HG02678 (cell line): Measurements from ENCODE around the gene UPP1.
"Not testable (repeated sequence)": the region's sequence is repeated elsewhere in the genome, so short reads cannot be mapped to it uniquely, and the experiment has no call there.

ENCODE experiments used
- ATAC-seq: cut with Tn5 transposase; IDR thresholded peaks from one replicate; pipeline ENCODE4 v1.9.1; 2021; ENCODE audit warnings: mild to moderate bottlenecking, moderate library complexity; ENCODE audit not compliant: unreplicated experiment

UPP1 gene

DNA sequence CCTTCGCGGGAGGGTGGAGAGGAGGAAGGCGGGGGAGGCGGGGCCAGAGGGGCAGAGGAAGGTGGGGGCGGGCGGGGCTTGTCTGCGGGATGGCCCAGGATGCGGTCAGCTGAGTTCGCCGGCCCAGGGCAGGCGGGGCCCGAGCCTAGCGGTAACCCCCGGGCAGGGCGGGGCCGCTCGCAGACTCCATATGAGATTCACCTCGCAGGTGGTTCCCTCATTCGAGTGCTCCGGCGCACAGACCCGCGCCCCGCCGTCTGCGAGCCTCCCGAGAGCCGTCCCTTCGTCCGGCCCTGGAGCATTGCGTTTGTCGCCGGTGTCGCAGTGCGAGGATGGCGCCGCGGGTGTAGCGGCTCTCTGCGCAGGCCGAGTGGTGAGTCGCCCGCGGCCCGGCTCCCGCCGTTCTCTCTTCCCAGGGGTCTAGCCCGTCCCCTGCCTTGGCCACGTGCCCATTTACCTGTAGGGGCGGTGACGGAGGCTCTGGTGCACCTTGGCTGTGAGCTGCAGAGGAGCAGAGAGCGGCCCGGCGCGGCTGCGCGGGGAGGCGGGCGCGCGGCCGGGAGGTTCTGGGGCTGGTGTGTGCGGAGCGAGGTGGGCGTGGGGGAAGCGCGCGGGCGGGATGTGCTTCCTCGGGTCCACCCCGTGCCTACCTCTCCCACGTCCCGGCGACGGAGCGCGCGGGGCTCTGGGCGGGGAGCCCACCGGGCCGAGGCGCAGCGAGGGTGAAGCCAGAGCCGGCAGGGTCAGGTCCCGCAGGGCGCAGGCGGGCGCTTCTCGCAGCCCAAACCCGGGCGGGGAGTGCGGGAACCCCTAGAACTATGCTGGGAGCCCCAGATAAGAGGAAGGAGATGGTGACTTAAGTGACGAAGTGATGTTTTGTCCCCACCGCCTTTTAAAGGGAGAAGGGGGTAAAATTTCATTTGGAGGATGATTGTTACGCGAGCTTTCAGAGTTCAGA lies at the start of gene UPP1:
TSS of gene UPP1 (plus strand) at position 220 of the 958 bp plus-strand sequence. CDS start 5,519 bp downstream, outside the sequence.
- peak; percentile 58 for ATAC-seq

DNA sequence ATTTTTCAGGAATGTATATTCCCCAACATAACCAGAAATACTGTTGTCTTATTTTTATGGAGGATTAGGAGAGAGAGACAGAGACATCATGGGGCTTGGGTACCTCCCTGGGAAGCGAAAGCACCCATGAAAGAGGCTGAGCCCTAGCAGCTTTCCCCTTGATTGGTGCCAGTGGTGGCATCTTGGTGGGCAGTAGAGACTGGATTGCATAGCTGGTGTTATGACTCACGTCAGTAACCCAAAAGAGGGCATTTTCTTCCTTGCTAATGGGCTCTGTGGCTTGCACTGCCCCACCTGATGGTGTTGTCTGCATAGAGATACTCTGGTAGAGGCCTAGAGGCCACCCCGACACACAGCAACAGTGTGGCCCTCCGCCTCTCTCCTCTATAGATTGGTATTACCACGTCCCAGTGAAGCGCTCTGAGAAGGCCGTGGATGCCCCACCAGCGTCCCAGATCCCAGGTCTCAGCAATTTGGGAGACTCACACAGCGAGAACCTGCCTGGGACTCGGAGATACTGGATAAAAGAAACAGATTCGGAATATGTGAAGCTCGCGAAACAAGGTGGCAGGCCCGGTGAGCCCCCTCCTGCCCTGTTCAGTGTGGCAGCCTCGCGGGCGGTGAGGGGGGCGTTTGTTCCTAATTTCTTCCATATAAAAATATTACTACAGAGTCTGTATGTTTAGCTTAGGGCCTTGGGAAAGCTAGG lies 48.0 kb upstream of the UPP1 start:
- ATAC-seq, result no peak

DNA sequence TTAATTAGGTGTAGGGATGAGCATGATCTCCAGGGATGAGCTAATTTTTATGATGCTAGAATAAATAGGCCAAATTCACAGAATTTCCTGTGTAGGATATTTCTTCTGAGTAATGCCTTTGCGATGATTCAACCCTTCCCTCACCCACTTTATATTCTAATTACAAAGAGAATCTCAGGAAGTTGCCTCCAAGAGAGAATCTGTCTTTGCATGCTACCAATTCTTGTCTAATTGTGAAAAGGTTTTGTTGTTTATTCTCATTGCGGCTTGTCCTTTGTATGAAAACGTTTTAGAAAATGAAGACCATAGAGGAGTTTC lies 47.5 kb upstream of the UPP1 start:
- ATAC-seq, result no peak

DNA sequence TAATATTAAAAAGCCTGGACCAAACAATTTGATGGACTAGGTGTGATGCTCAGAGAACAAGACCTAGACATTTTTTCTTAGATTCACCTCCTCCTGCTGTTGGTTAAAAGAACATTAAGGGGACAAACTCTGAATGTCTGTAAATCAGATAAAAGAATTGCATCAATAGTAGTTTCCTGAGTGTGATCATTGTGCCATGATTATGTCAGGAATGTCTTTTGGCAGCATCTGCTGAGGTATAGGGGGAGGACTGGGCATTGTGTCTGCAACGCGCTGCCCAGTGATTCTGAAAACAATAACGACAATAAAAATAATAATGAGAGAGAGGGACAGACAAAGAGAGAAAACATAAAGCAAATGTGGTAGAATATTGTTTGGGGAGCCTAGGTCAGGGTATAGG lies 46.8 kb upstream of the UPP1 start:
- no peak for ATAC-seq

DNA sequence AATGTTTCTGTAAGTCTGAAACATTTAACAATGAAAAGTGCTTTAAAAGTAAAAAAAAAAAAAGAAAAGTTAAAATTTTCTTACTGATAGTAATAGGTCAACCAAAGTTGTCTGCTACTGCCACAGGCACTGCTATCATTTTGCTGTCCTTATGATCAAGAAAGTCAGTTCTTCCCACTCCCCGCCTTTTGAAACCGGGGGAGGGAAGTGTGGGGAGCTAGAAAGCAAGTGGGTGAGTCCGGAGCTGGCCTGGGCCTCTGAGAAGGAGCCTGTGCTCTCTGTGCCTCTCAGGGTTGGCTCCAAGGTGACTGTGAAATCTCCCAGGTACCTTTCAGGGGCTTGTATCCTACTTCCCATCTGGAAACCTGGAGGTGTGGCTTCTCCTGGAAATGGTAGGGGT lies 46.4 kb upstream of the UPP1 start:
- no peak for ATAC-seq

DNA sequence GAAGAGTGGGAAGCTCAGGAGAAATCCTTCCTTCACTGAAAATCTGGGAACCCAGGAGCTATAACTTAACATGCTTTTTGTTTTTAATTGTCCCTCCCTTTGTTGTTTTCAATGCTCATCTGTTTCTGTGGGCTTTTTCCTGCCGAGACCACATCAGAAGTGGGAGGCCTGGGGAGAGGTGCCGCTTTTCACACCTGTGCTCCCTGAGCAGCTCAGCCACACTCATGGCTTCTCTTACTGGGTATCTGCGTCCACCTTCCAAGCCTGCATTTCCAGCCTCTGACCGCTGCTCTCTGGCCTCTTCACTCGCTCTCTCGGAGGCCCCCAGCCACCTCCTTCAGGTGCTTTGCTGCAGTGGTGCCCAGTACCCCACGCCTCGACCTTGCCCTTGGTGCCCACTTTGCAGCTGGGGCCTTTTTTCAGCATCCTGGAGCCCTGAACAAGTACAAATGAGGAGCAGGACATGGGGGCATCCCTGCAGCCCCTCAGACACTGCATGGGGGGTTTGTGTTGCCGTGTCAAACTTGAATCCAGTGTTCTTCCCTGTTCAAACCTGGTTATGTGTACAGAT lies 43.8 kb upstream of the UPP1 start:
- ATAC-seq, result no peak

DNA sequence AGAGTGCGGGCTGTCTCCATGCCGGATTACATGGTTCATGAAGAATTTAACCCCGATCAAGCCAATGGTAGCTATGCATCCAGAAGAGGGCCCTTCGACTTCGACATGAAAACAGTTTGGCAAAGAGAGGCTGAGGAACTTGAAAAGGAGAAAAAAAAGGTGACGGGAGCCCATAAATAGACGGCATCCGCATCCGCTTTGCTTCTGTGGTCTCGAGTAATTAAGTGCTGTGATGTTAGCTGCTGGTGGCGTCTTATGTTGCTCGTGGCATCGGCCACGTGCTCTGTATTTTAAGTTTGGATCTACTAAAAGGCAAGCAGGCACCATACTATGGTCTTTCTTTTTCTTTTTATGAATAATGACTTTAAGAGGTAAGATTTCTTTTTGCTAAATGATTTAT lies 42.6 kb upstream of the UPP1 start:
- peak; percentile 44 for ATAC-seq

DNA sequence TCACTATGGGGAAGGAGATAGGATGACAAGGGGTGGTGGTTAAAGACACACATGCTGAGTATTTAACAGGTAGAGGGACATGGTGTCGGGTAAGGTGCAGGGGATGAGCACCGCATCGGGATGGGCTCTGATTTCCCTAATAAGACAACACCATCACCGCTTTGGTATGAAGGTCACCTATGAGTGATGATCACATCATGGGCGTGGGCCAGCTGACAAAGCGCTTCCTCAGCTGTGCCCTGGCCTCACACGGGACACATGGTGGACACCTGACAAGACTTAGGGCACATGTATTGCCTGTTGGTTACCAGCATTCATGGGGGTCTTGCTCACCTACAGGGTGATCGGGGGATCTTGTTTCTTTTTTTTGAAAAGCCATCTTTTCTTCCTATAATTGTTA lies 41.0 kb upstream of the UPP1 start:
- ATAC-seq, result no peak

DNA sequence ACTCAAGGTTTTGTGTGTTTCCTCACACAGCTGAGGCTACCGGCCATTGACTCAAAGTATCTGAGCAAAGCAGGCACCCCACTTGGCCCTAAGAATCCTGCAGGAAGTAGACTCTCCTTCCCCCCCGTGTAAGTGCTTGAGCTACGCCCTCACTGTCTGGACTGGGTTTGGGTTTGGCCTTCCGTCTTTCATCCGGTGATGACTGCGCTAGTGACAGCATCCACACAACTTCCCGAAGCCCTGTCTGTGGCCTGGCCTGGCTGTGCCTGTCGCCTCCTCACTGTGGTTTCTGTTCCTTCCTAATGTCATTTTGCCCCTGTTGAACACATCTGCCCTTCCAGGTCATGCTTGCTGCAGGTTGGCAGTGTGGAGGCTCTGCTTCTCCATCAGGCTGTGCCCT lies 39.2 kb upstream of the UPP1 start:
- no peak for ATAC-seq

DNA sequence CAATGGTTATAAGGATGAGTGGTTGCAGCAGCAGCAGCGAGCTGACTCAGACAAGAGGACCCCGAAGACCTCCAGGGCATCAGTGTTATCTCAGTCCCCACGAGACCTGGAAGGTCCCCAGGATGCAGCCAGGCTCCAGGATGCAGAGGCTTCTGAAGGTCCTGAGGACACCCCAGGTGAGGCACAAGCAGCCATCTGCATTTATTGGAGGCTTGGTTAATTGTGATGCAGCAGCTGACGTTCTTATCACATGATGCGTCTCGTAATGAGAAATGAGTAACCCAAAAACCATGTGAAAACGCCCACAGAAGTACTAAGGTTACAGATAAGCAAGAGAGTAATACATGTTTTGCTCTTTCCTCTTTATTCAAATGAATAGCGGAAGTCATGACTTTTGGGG lies 36.3 kb upstream of the UPP1 start:
- ATAC-seq, result no peak

DNA sequence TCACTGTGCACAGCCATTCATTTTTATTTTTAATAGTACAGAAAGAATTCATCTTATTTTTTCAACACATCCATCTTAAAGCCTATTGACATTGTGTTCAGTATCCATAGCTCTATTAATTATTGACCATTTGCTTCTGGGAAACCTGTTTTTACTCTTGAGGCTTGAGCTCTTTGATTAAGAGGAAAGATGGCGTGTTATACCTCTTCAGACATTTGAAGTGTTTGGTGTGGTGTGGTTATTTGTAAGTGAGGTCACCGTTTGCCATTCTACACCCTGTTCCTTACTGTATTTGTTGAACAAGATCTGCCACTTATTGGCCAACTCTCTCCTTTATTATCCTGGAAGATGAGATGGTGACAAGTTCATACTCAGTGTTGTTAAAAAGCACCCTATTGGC lies 35.3 kb upstream of the UPP1 start:
- ATAC-seq, result no peak

DNA sequence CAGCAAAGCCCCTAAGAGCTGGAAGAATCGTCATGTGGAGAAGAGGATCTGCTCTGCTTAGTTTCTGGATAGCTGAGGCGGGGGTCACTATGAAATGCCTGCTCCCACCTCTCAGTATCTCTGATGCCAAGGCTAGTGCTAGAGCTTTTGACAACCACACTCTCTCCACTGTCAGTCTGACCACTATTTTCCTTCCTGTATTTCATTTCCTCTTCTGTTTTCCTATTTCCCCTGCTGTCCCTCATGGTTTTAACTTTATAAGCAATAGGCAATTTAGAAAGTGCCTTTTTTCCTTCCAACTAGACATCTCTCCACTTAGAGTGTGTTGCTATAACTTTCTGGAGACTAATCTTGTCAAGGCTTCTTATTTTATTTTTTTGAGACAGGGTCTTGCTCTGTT lies 30.1 kb upstream of the UPP1 start:
- ATAC-seq, result no peak

DNA sequence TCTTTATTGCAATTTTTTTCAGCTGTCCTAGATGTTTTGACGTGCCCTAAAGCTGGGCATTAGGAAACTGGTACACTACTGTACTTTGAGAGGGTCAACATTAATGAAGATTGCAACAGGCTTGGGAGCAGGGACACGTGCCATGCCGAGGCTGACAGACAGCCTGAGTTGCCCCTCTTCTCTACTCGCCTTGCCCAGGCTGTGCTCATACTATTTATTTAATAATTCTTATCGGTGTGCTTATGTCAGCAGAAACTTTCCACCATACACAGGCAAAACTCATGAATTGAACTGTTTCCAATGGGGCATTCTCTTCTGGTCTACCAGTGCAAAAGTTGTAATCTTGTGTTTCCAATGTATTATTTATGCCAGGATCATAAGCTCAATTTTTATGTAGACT lies 29.4 kb upstream of the UPP1 start:
- ATAC-seq, result no peak

DNA sequence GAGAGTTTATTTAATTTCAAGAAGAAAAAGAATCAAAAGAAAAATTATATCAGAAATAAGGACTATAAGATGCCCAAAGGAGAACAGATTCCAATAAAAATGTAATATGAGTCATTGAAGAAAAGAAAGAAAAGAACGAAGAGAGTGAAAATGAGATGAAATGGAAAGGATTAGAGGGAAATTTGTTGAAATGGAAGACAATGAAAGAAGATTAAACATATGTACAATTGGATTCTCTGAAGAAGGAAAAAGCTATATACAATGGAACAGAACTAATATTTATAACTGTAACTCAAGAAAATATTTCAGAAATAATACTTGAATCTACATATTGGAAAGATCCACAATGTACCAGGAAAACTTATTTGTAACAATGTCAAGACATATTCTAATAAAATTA lies 25.1 kb upstream of the UPP1 start:
- no peak for ATAC-seq

DNA sequence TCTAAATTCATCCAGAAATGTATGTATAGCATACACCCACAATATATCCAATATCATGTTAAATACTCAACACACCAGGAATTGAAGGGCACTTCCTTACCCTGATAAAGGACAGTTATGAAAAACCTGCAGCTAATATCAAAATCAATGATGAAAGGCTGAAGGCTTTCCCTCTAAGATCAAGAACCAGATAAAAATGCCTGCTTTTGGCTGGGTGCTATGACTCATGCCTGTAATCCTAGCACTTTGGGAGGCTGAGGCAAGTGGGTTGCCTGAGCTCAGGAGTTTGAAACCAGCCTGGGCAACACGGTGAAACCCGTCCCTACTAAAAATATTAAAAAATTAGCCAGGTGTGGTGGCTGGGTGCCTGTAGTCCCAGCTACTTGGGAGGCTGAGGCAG lies 21.6 kb upstream of the UPP1 start:
- ATAC-seq, result no peak

DNA sequence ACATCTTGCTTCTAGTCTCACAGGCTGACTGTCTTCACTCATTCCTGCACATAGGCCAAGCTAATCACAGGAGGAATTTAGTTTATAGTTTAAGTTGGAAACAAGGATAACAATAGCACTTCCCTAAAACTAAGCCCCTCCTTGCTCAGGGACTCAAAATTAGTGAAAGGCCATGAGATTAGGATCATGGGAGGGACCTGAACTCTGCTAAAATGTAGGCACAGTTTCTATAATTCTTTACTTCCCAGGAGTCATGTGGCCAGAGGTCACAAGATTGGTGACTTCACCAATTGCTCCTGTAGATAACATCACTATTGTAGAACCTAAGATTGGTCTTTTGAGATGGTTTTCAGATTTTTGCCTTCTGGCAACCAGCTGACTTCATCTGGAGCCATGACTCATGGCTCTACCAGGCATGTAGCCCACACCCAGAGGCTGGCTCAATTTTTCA lies 14.8 kb upstream of the UPP1 start:
- no peak for ATAC-seq

DNA sequence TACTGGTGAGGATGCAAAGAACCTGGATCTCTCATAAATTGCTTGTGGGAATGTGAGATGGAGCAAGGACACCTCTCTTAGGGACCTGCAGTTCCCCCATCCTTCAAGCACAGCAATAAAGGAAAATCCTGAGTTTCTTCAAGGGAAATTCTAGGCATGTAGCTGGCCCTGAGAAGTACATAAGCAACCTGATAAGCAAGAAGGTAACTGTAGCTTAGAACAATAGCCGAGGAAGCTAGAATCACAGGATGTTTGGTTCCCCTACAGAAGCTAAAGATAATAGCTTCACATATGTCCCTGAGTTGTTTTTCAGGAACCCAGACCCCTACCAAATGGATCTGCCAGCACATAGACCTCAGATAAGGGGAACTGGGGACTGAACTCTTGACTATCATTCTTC lies 11.6 kb upstream of the UPP1 start:
- ATAC-seq, result no peak

DNA sequence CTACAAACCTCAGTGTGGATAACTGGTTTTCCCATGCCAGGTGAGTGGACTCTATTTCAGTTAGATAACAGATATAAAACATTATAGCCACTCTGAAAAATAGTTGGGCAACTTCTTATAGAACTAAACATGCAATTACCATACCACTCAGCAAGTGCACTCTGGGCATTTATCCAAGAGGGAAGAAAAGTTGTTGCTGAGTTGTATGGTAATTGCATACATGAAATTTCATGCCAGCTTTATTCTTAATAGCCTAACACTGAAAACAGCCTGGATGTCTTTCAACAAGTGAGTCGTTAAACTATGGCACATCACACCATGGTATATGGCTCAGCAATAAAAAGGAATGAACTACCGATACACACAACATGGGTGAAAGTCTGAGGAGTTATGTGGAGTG lies 10.6 kb upstream of the UPP1 start:
- no peak for ATAC-seq

DNA sequence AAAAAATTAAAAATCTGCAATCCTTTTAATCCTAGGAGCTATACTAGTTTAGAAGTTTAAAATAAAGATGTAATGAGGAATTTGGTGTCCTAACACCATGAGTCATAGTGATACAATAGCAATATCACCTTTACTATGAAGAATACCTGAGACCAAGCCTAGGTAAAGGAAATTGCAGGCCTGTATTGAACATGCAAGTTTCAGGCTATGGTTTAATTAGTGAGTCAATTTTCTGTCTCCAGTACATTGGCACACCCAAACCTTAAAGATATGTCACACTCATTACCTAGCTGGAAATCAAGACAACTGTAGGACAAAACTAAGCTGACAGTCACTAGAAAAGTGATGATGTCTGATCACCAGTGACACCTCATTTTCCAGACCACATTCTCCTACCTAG lies 6.7 kb upstream of the UPP1 start:
- not testable (repeated sequence) for ATAC-seq

DNA sequence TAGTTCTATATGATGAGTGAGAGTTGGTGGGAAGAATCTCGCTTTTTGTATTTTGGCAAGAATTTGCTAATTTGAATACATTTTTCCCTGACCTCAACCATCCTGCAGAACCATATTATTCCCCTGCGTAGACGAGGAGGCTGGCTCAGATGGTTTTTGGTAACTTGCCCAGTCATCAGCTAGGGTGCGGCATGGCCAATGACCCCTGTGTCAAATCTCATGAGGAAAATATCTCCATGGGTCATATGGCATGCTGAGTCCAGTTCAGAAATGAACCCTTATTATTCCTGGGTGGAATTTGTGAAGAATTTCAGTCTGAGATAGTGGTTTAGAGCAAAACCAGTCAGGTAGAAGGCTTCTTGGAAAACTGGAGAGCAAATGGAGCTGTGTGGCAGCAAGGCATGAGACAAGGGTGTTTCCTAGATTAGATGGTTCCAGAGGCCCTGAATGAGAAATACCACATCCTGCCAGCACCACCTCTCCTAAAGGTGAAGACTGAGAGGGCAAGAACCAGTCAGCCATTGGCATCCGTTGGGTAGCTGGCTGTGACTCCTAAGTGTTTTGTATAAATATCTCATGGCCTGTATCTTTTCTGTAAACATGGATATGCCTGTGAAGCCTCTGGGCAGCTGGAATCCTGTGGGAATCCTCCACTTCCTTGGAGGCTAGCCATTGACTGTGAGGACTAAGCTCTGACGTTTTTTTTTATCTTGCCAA lies 5.8 kb upstream of the UPP1 start:
- no peak for ATAC-seq

DNA sequence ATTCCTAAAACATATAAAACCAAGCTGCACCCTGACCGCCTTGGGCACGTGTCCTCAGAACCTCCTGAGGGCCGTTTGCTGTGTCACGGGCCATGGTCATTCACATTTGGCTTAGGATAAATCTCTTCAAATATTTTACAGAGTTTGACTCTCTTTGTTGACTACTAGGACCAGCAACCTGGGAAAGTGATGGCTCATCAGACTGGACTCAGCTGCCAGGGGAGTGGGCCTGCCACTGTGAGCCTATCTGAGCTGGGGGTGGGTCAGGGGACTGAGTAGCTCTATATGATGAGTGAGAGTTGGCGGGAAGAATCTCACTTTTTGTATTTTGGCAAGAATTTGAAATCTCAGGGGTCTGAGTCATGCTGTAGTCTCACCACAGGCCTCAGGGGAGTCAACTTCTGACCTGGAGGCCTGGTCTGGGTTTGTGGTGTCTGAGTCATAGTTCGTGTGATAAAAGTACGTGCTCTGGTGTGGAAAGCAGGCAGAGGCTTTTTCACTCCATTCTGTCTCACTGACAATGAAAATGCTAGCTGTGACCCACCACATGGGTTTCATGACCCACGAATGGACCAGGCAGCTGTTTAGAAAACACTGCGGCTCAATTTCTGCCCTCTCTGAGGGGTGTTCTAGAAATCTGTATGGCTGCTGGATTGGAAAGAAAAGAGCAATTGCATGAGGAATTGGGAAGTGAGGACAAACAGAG lies 4.2 kb upstream of the UPP1 start:
- peak; percentile 58 for ATAC-seq
